ENCODE results near the gene ETS1. TPM values are rescaled to one million over a fixed set of nuclear protein-coding genes. Genes with fewer than 3 reads are reported as not detected.

The ETS1 gene
- total RNA-seq, 2 experiments from 2014 or later: 203 to 466 TPM

DNA sequence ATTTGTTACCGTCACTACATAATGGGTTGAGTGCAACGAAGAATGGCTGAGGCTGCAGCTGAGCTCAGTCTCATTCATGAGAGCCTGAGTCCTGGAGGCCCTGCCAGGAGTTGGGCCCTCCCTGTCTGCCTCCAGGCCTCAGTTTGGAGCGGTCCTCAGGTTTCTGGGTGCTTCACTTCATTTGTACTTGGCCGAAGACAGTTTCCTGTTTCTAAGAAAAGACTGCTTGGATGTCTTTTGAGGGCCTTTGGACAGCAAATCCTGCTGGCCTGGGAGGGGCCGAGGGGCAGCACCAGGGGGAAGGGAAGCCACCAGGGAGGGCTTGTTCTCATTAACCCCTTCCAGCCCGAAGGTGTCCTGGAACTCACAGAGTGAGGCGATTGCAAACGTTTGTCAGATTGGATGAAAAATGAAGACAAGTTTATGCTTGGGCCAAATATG lies 163.1 kb downstream of the ETS1 start:
- H3K9me3 ChIP-seq (ENCODE audit: low read length): no peaks in the 10 kb centered on the region
- H2AFZ ChIP-seq (ENCODE audit: low read length): no peak overlapping the region
- H3K4me2 ChIP-seq (ENCODE audit: low read length): no peak overlapping the region
- DNase-seq (ENCODE audit: low spot score): no peak
- H3K27ac ChIP-seq (ENCODE audit: low read depth, low read length, poor library complexity, severe bottlenecking): no peak overlapping the region
- no peak overlapping the region for H3K4me3 ChIP-seq (ENCODE audit: low read depth, low read length, poor library complexity, severe bottlenecking)
- no peaks in the 10 kb centered on the region for H3K36me3 ChIP-seq (ENCODE audit: insufficient read depth, low read length)
- ChIA-PET POLR2A (interaction anchor here (0.6 kb wide), 1 partner anchor 12 kb away, joined by 3 read pairs; no protein-coding TSS in a partner anchor), CTCF (ENCODE audit: unreplicated experiment) (no interaction called here)
- H3K9me2 ChIP-seq (ENCODE audit: insufficient read depth, low read length): no peaks in the 10 kb centered on the region
- H3K4me1 ChIP-seq (ENCODE audit: insufficient read depth, low read length, poor library complexity, severe bottlenecking): no peaks in the 10 kb centered on the region
- intact Hi-C loops (cut with micrococcal nuclease; ENCODE audit: unreplicated experiment): no loop called here
- H3K79me2 ChIP-seq (ENCODE audit: insufficient read depth, low read depth, low read length): no peaks in the 10 kb centered on the region
- BruUV-seq (replicated peaks): no TSS peak
- no peaks in the 10 kb centered on the region for H4K20me1 ChIP-seq (ENCODE audit: insufficient read depth, low read length)
- TF ChIP-seq, protein P1, sequence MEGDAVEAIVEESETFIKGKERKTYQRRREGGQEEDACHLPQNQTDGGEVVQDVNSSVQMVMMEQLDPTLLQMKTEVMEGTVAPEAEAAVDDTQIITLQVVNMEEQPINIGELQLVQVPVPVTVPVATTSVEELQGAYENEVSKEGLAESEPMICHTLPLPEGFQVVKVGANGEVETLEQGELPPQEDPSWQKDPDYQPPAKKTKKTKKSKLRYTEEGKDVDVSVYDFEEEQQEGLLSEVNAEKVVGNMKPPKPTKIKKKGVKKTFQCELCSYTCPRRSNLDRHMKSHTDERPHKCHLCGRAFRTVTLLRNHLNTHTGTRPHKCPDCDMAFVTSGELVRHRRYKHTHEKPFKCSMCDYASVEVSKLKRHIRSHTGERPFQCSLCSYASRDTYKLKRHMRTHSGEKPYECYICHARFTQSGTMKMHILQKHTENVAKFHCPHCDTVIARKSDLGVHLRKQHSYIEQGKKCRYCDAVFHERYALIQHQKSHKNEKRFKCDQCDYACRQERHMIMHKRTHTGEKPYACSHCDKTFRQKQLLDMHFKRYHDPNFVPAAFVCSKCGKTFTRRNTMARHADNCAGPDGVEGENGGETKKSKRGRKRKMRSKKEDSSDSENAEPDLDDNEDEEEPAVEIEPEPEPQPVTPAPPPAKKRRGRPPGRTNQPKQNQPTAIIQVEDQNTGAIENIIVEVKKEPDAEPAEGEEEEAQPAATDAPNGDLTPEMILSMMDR (conservative IDR thresholded peaks at IDR 0.05; ENCODE audit: low read length): no peak
- no peak for TF ChIP-seq EZH2phosphoT487 (IDR thresholded peaks at IDR 0.05; ENCODE audit: borderline replicate concordance, low read depth, low read length)

GRCh38 chr11:128422576-128423370 lies 164.6 kb downstream of the ETS1 start:
- H3K4me2 ChIP-seq (ENCODE audit: low read length): no peak overlapping the region; the same call in 1 of the 2 replicates
- no peaks in the 10 kb centered on the region for H3K79me2 ChIP-seq (ENCODE audit: insufficient read depth, low read depth, low read length)
- 0 out of 2 replicates have a peak overlapping the region, but pooled peaks have one; percentile 0 for H2AFZ ChIP-seq (ENCODE audit: low read length)
- H3K36me3 ChIP-seq (ENCODE audit: insufficient read depth, low read length): no peaks in the 10 kb centered on the region
- DNase-seq (ENCODE audit: low spot score): no peak
- H3K4me3 ChIP-seq (ENCODE audit: low read depth, low read length, poor library complexity, severe bottlenecking): no peak overlapping the region
- TF ChIP-seq, protein P1 (conservative IDR thresholded peaks at IDR 0.05; ENCODE audit: low read length): no peak
- no peak for TF ChIP-seq EZH2phosphoT487 (IDR thresholded peaks at IDR 0.05; ENCODE audit: borderline replicate concordance, low read depth, low read length)
- ChIA-PET CTCF (ENCODE audit: unreplicated experiment) (no interaction called here), POLR2A (interaction anchor here (0.6 to 1.7 kb wide), 6 partner anchors 8 to 144 kb away, joined by 3 to 7 read pairs (median 4); no protein-coding TSS in a partner anchor)
- BruUV-seq (replicated peaks): no TSS peak
- no peak overlapping the region for H3K27ac ChIP-seq (ENCODE audit: low read depth, low read length, poor library complexity, severe bottlenecking)
- intact Hi-C loops (cut with micrococcal nuclease; ENCODE audit: unreplicated experiment): no loop called here
- H4K20me1 ChIP-seq (ENCODE audit: insufficient read depth, low read length): no peaks in the 10 kb centered on the region
- H3K9me3 ChIP-seq (ENCODE audit: low read length): no peaks in the 10 kb centered on the region
- no peaks in the 10 kb centered on the region for H3K9me2 ChIP-seq (ENCODE audit: insufficient read depth, low read length)
- no peaks in the 10 kb centered on the region for H3K4me1 ChIP-seq (ENCODE audit: insufficient read depth, low read length, poor library complexity, severe bottlenecking)
